GM23338 (cell line): ENCODE results near the gene GNB1. TPM values are rescaled to one million over a fixed set of nuclear protein-coding genes. Genes with fewer than 3 reads are reported as not detected.
A peak's percentile ranks its signal among the peaks of the same experiment; 100 is the strongest.

ENCODE experiments used
- ATAC-seq: fragments of 200-7000 bp; cut with Tn5 transposase; 3 replicates; pipeline ENCODE4 v1.9.1; 2020
- DNase-seq: peaks from one replicate; pipeline ENCODE4 v3.0.0-alpha.2; 2015; ENCODE audit warnings: low spot score
- H2AFZ ChIP-seq: fragments of 200-600 bp; sonication (generic); 2 replicates; pipeline ENCODE4 v1.8.0; 2016; ENCODE audit warnings: antibody characterized with exemption, mild to moderate bottlenecking, moderate library complexity
- H3F3A ChIP-seq: fragments of 200-600 bp; sonication (generic); replicated peaks from 2 replicates; pipeline ENCODE4 v1.8.0; 2017; ENCODE audit warnings: antibody characterized with exemption, mixed run types, low read depth
- H3K27ac ChIP-seq: fragments of 200-600 bp; sonication (generic); 2 replicates; pipeline ENCODE4 v1.6.1; 2016; ENCODE audit warnings: low read depth
- H3K27me3 ChIP-seq: fragments of 200-600 bp; sonication (generic); 2 replicates; pipeline ENCODE4 v1.8.0; 2016; ENCODE audit warnings: mild to moderate bottlenecking, mixed run types, moderate library complexity; ENCODE audit not compliant: insufficient read depth
- H3K36me3 ChIP-seq: fragments of 200-600 bp; sonication (generic); 2 replicates; pipeline ENCODE4 v1.8.0; 2016; ENCODE audit warnings: mild to moderate bottlenecking; ENCODE audit not compliant: insufficient read depth
- H3K4me1 ChIP-seq: fragments of 200-600 bp; sonication (generic); 2 replicates; pipeline ENCODE4 v1.8.0; 2016; ENCODE audit warnings: mild to moderate bottlenecking, moderate library complexity; ENCODE audit not compliant: insufficient read depth
- H3K4me2 ChIP-seq: fragments of 200-600 bp; sonication (generic); 2 replicates; pipeline ENCODE4 v1.7.1; 2017; ENCODE audit warnings: mixed run types
- H3K4me3 ChIP-seq: fragments of 200-600 bp; sonication (generic); 2 replicates; pipeline ENCODE4 v1.6.1; 2016; ENCODE audit warnings: mixed run types
- H3K79me2 ChIP-seq: fragments of 200-600 bp; sonication (generic); replicated peaks from 2 replicates; pipeline ENCODE4 v1.8.0; 2017; ENCODE audit warnings: mild to moderate bottlenecking; ENCODE audit not compliant: insufficient read depth
- H3K9me2 ChIP-seq: fragments of 200-600 bp; sonication (generic); 2 replicates; pipeline ENCODE4 v1.8.0; 2017; ENCODE audit not compliant: insufficient read depth
- H4K20me1 ChIP-seq: fragments of 200-600 bp; sonication (generic); replicated peaks from 2 replicates; pipeline ENCODE4 v1.8.0; 2017; ENCODE audit warnings: mild to moderate bottlenecking; ENCODE audit not compliant: insufficient read depth
- H3K27ac Mint-ChIP-seq: 2 replicates; pipeline ENCODE4 v1.8.0; 2020; ENCODE audit warnings: inconsistent platforms, mild to moderate bottlenecking, moderate library complexity, mixed read lengths
- H3K27me3 Mint-ChIP-seq: 3 replicates; pipeline ENCODE4 v1.8.0; 2022; ENCODE audit warnings: low read depth, mild to moderate bottlenecking, moderate library complexity, mixed read lengths, inconsistent platforms; ENCODE audit not compliant: insufficient read depth, poor library complexity
- H3K36me3 Mint-ChIP-seq: 3 replicates; pipeline ENCODE4 v1.8.0; 2021; ENCODE audit warnings: low read depth, mild to moderate bottlenecking, inconsistent platforms, moderate library complexity, mixed read lengths
- H3K4me1 Mint-ChIP-seq: 3 replicates; pipeline ENCODE4 v1.8.0; 2020; ENCODE audit warnings: mild to moderate bottlenecking, inconsistent platforms, mixed read lengths
- H3K4me3 Mint-ChIP-seq: 3 replicates; pipeline ENCODE4 v1.8.0; 2021; ENCODE audit warnings: moderate library complexity, mild to moderate bottlenecking, inconsistent platforms, mixed read lengths
- H3K9me3 Mint-ChIP-seq: 3 replicates; pipeline ENCODE4 v1.8.0; 2020; ENCODE audit warnings: moderate library complexity, mild to moderate bottlenecking, inconsistent platforms, mixed read lengths
- CREB1 ChIP-seq: fragments of 250-450 bp; sonication (Bioruptor Pico); IDR thresholded peaks from 2 replicates; pipeline ENCODE4 v1.5.0; 2020; ENCODE audit warnings: low read depth, mild to moderate bottlenecking, moderate library complexity
- ETS1 ChIP-seq: IDR thresholded peaks from 2 replicates; pipeline ENCODE4 v1.6.1; 2016; ENCODE audit warnings: antibody characterized with exemption
- EZH2 ChIP-seq: fragments of 200-600 bp; sonication (generic); IDR thresholded peaks from one replicate; pipeline ENCODE4 v1.8.0; 2017; ENCODE audit warnings: antibody characterized with exemption, mild to moderate bottlenecking, low read depth; ENCODE audit not compliant: unreplicated experiment
- JUNB ChIP-seq: IDR thresholded peaks from one replicate; pipeline ENCODE4 v1.6.1; 2016; ENCODE audit warnings: antibody characterized with exemption; ENCODE audit not compliant: unreplicated experiment
- POLR2AphosphoS5 ChIP-seq: IDR thresholded peaks from 2 replicates; pipeline ENCODE4 v1.6.1; 2016; ENCODE audit warnings: antibody characterized with exemption, low read depth
- REST ChIP-seq: IDR thresholded peaks from one replicate; pipeline ENCODE4 v1.6.1; 2018; ENCODE audit warnings: antibody characterized with exemption; ENCODE audit not compliant: unreplicated experiment
- STAT1 ChIP-seq: IDR thresholded peaks from one replicate; pipeline ENCODE4 v1.6.1; 2016; ENCODE audit warnings: antibody characterized with exemption; ENCODE audit not compliant: unreplicated experiment
- ZNF331 ChIP-seq: fragments of 250-450 bp; sonication (Bioruptor Pico); IDR thresholded peaks from 2 replicates; pipeline ENCODE4 v1.5.0; 2020; ENCODE audit warnings: low read depth, mild to moderate bottlenecking, moderate library complexity
- ZNF462 ChIP-seq: fragments of 250-450 bp; sonication (Bioruptor Pico); IDR thresholded peaks from 2 replicates; pipeline ENCODE4 v1.5.0; 2020; ENCODE audit warnings: mild to moderate bottlenecking, moderate library complexity
- polyA plus RNA-seq: library from polyadenylated mRNA; unstranded; fragments of >200 nt; fragmentation: Nextera tagmentation; extraction: Ambion mirVana; gene quantifications from 2 replicates; pipeline ENCODE4 v1.2.1, GENCODE V29; 2016
- total RNA-seq: library from RNA; depleted of rRNA; stranded (reverse); fragments of >200 nt; shearing (Covaris generic); gene quantifications from 2 replicates; pipeline ENCODE4 v1.2.3, GENCODE V29; 2014

GNB1 gene
- total and polyA plus RNA-seq, 2 experiments from 2014 or later = 65.4 to 138 TPM

- Histone ChIP-seq H2AFZ (no peak overlapping the region), H3K79me2 (peaks cover 27% of the 10 kb centered on the region), H3K27me3 (no peaks in the 10 kb centered on the region), H4K20me1 (peaks cover 8% of the 10 kb centered on the region; the same call in 1 of the 2 replicates), H3K4me3 (no peak overlapping the region), H3F3A (peaks cover 22% of the 10 kb centered on the region), H3K9me2 (no peaks in the 10 kb centered on the region), H3K4me2 (no peak overlapping the region), H3K4me1 (peaks cover 21% of the 10 kb centered on the region), H3K36me3 (no peaks in the 10 kb centered on the region), H3K27ac (no peak overlapping the region)
- Mint-ChIP-seq H3K27me3 (peaks cover 13% of the 10 kb centered on the region), H3K27ac (peak overlapping the region; percentile 56; the same call in 1 of the 2 replicates), H3K9me3 (no peaks in the 10 kb centered on the region; the same call in 2 of the 3 replicates), H3K36me3 (no peaks in the 10 kb centered on the region; the same call in 2 of the 3 replicates), H3K4me1 (peaks cover 40% of the 10 kb centered on the region), H3K4me3 (no peak overlapping the region)
- no peak for ATAC-seq
- DNase-seq = no peak
- TF ChIP-seq CREB1 (CRISPR knock-in tag) (no peak), ZNF331 (CRISPR knock-in tag) (no peak), POLR2AphosphoS5 (no peak), EZH2 (no peak), JUNB (no peak), STAT1 (no peak)
Observed at GRCh38 chr1:1893291-1893985, 2.6 kb upstream of the GNB1 start.

- Histone ChIP-seq H4K20me1 (peaks cover 15% of the 10 kb centered on the region), H3K27ac (no peak overlapping the region), H3K9me2 (no peaks in the 10 kb centered on the region), H3K27me3 (no peaks in the 10 kb centered on the region), H2AFZ (no peak overlapping the region), H3K4me3 (no peak overlapping the region), H3F3A (peaks cover 16% of the 10 kb centered on the region), H3K4me1 (peaks cover 28% of the 10 kb centered on the region), H3K79me2 (peaks cover 34% of the 10 kb centered on the region), H3K36me3 (no peaks in the 10 kb centered on the region), H3K4me2 (no peak overlapping the region)
- TF ChIP-seq REST = no peak
- no peak for TF ChIP-seq POLR2AphosphoS5
- TF ChIP-seq ETS1 = no peak
- no peak for TF ChIP-seq JUNB
- TF ChIP-seq STAT1 = no peak
- TF ChIP-seq ZNF331 (CRISPR knock-in tag) = no peak
- no peak for TF ChIP-seq ZNF462 (CRISPR knock-in tag)
- no peak for ATAC-seq
- H3K27ac Mint-ChIP-seq = no peak overlapping the region
- H3K4me1 Mint-ChIP-seq = peaks cover 47% of the 10 kb centered on the region
- DNase-seq = no peak
- H3K9me3 Mint-ChIP-seq = no peaks in the 10 kb centered on the region; the same call in 2 of the 3 replicates
- peaks cover 3% of the 10 kb centered on the region; the same call in 1 of the 3 replicates for H3K36me3 Mint-ChIP-seq
- peaks cover 13% of the 10 kb centered on the region for H3K27me3 Mint-ChIP-seq
- H3K4me3 Mint-ChIP-seq = peak overlapping the region; percentile 73
Observed at GRCh38 chr1:1892763-1893120, 1.9 kb upstream of the GNB1 start.
